Tibial nerve (tissue), 4 donors: ENCODE measurements around the gene IGFBP2. TPM values are rescaled to one million over a fixed set of nuclear protein-coding genes. Genes with fewer than 3 reads are reported as not detected.
A peak's percentile ranks its signal among the peaks of the same experiment; 100 is the strongest.

Experiments used
- DNase-seq, 2 donors: peaks; one replicate each; pipeline ENCODE4 v3.0.0-alpha.2; 2019; ENCODE audit warnings: low spot score in 2 of 2
- H3K27ac ChIP-seq, 4 donors: fragments of 200-600 bp; sonication (generic) in 3 of 4; one replicate each; pipeline ENCODE4 v1.5.1; 2017 to 2019; ENCODE audit warnings: mild to moderate bottlenecking in 1 of 4
- H3K27me3 ChIP-seq, 2 donors: fragments of 200-600 bp; sonication (generic) in 1 of 2; one replicate each; pipeline versions ENCODE4 v1.5.1 to v1.6.0; 2017 to 2019
- H3K36me3 ChIP-seq, 3 donors: fragments of 200-600 bp; sonication (generic); one replicate each; pipeline ENCODE4 v1.5.1; 2018 to 2019
- H3K4me1 ChIP-seq, 4 donors: fragments of 200-600 bp; sonication (generic) in 3 of 4; one replicate each; pipeline ENCODE4 v1.5.1; 2017 to 2019
- H3K4me3 ChIP-seq, 4 donors: fragments of 200-600 bp; sonication (generic) in 3 of 4; one replicate each; pipeline ENCODE4 v1.5.1; 2017 to 2019; ENCODE audit warnings: mild to moderate bottlenecking in 1 of 4, moderate library complexity in 1 of 4
- H3K9me3 ChIP-seq, 4 donors: fragments of 200-600 bp; sonication (generic) in 3 of 4; one replicate each; pipeline ENCODE4 v1.5.1; 2017 to 2019
- CTCF ChIP-seq, 5 experiments: fragments of 200-600 bp in 3 of 5; fragments of 450-650 bp in 2 of 5; sonication (generic) in 3 of 5; IDR thresholded peaks; one replicate each; pipeline ENCODE4 v1.5.1; 2016 to 2019; ENCODE audit warnings: antibody characterized with exemption in 5 of 5, mild to moderate bottlenecking in 3 of 5, moderate library complexity in 2 of 5
- EP300 ChIP-seq, 2 donors: sonication (generic); formaldehyde crosslinking; IDR thresholded peaks; one replicate each; pipeline ENCODE4 v1.6.1; 2017; ENCODE audit warnings: antibody characterized with exemption in 2 of 2, mild to moderate bottlenecking in 1 of 2
- POLR2A ChIP-seq, 2 donors: fragments of 450-650 bp; IDR thresholded peaks; one replicate each; pipeline ENCODE4 v1.6.1; 2017; ENCODE audit warnings: antibody characterized with exemption in 2 of 2, mild to moderate bottlenecking in 2 of 2, moderate library complexity in 2 of 2
- WGBS, 2 donors: methylation state at CpG; one replicate each; pipeline ENCODE4 v1.1.5; 2018; 5-methylcytosine and 5-hydroxymethylcytosine counted together
- total RNA-seq, 4 donors: library from RNA; depleted of rRNA; stranded (reverse); fragments of >200 nt; gene quantifications; one replicate each; pipeline ENCODE4 v1.1.0, GENCODE V29; 2016

The IGFBP2 gene
- total RNA-seq, 4 donors from 2014 or later = 125 to 337 (median 157) TPM

- peak overlapping the region; percentile 66 to 96 (median 82) for H3K27ac ChIP-seq
- H3K9me3 ChIP-seq = no peaks in the 10 kb centered on the region
- WGBS, 2 donors = 2 to 5% methylated on average over 10 of the region's 10 CpGs
- no peak for DNase-seq
- H3K4me3 ChIP-seq = peak overlapping the region; percentile 48 to 69 (median 56)
- H3K36me3 ChIP-seq = no peaks in the 10 kb centered on the region
- peaks cover 0 to 8% of the 10 kb centered on the region in 2 donors for H3K27me3 ChIP-seq
- TF ChIP-seq EP300 (IDR thresholded peaks at IDR 0.05) (no peak), CTCF (IDR thresholded peaks at IDR 0.05) (no peak), POLR2A (IDR thresholded peaks at IDR 0.05) (no peak)
- H3K4me1 ChIP-seq = peaks cover 0 to 86% (median 30%) of the 10 kb centered on the region in 4 donors
Observed at GRCh38 chr2:216694826-216695217, 61.6 kb downstream of the IGFBP2 start.

- no peaks in the 10 kb centered on the region for H3K9me3 ChIP-seq
- H3K27me3 ChIP-seq = peaks cover 0 to 8% of the 10 kb centered on the region in 2 donors
- H3K36me3 ChIP-seq = no peaks in the 10 kb centered on the region
- TF ChIP-seq POLR2A (IDR thresholded peaks at IDR 0.05) (peak in 1 of 2 donors; percentile 74), CTCF (IDR thresholded peaks at IDR 0.05) (peak in 2 of 5 experiments; percentile 8 to 37), EP300 (IDR thresholded peaks at IDR 0.05) (peak in 1 of 2 donors; percentile 94)
- H3K27ac ChIP-seq = peak within 1 kb of the TSS; percentile 66 to 96 (median 82)
- H3K4me1 ChIP-seq = peaks cover 0 to 86% (median 24%) of the 10 kb centered on the region in 4 donors
- DNase-seq = peak; percentile 88 to 91
- WGBS, 2 donors = 3 to 7% methylated on average over 15 to 16 of the region's 16 CpGs
- peak within 1 kb of the TSS; percentile 48 to 69 (median 56) for H3K4me3 ChIP-seq
Observed at GRCh38 chr2:216695401-216695821, 62.2 kb downstream of the IGFBP2 start, which contains the start of gene IGFBP5. Gene IGFBP5 (minus strand): TSS chr2:216695549. CDS start chr2:216694775, 774 bp downstream.

- H3K4me1 ChIP-seq = peaks cover 0 to 86% (median 21%) of the 10 kb centered on the region in 4 donors
Observed at GRCh38 chr2:216696321-216696720, 63.1 kb downstream of the IGFBP2 start.

GRCh38 chr2:216696751-216697560, 63.7 kb downstream of the IGFBP2 start:
- DNase-seq = no peak
- peaks cover 0 to 8% of the 10 kb centered on the region in 2 donors for H3K27me3 ChIP-seq
- no peak for TF ChIP-seq POLR2A (IDR thresholded peaks at IDR 0.05)
- TF ChIP-seq EP300 (IDR thresholded peaks at IDR 0.05) = peak in 1 of 2 donors; percentile 22
- peak; percentile 47 to 78 (median 69) for TF ChIP-seq CTCF (IDR thresholded peaks at IDR 0.05)
- WGBS, 2 donors = 23 to 25% methylated on average over 7 of the region's 7 CpGs
- no peak overlapping the region for H3K4me3 ChIP-seq
- no peaks in the 10 kb centered on the region for H3K9me3 ChIP-seq
- H3K4me1 ChIP-seq = peaks cover 0 to 80% (median 19%) of the 10 kb centered on the region in 4 donors
- peak overlapping the region in 2 of 4 donors; percentile 91 to 96 for H3K27ac ChIP-seq
- no peaks in the 10 kb centered on the region for H3K36me3 ChIP-seq

More at GRCh38 chr2:216696321-216696720, 63.1 kb downstream of the IGFBP2 start:
- no peak for DNase-seq
- Histone ChIP-seq H3K4me3 (no peak overlapping the region), H3K27ac (peak overlapping the region in 2 of 4 donors; percentile 91 to 96), H3K36me3 (no peaks in the 10 kb centered on the region), H3K9me3 (no peaks in the 10 kb centered on the region), H3K27me3 (peaks cover 0 to 8% of the 10 kb centered on the region in 2 donors)
- no peak for TF ChIP-seq CTCF (IDR thresholded peaks at IDR 0.05)
- no peak for TF ChIP-seq EP300 (IDR thresholded peaks at IDR 0.05)
- no peak for TF ChIP-seq POLR2A (IDR thresholded peaks at IDR 0.05)
- WGBS, 2 donors = 57% methylated on average over 1 of the region's 1 CpG

- no peak overlapping the region for H3K4me3 ChIP-seq
- TF ChIP-seq EP300 (IDR thresholded peaks at IDR 0.05) = no peak
- no peak for TF ChIP-seq CTCF (IDR thresholded peaks at IDR 0.05)
- no peak for TF ChIP-seq POLR2A (IDR thresholded peaks at IDR 0.05)
- H3K9me3 ChIP-seq = no peaks in the 10 kb centered on the region
- peaks cover 0 to 8% of the 10 kb centered on the region in 2 donors for H3K27me3 ChIP-seq
- H3K36me3 ChIP-seq = no peaks in the 10 kb centered on the region
- no peak for DNase-seq
- H3K27ac ChIP-seq = peak overlapping the region in 1 of 4 donors; percentile 91
- peaks cover 0 to 69% (median 19%) of the 10 kb centered on the region in 4 donors for H3K4me1 ChIP-seq
- 67 to 74% methylated on average over 6 of the region's 6 CpGs for WGBS, 2 donors
Observed at GRCh38 chr2:216698293-216698692, 65.1 kb downstream of the IGFBP2 start.
